ENCODE measurements around the gene HNF1A. TPM values are rescaled to one million over a fixed set of nuclear protein-coding genes. Genes with fewer than 3 reads are reported as not detected.

The HNF1A gene
- total and polyA plus RNA-seq, 9 of the 15 experiments (the other 6 are each of a cell fraction or from before 2014, with no cell fraction given), result not detected

DNA sequence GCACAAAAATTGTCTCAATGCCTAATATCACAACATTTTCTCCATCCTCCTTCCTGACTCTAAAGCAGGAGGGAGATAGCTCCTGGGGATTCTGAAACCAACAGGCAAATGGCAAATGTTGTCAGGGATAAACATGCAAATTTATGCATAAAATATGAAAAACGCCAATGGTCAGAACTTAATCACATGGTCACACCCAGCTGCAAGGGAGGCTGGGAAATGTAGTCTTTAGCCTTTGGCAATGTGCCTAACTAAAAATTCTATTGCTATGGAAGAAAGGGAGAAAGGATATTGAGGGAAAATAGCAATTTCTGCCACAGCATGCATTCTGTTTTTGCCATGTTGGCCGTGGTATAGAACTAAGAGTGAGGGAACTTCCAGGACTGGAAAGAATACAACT, 72.4 kb downstream of the HNF1A start (continued):
- TF ChIP-seq, protein P1, sequence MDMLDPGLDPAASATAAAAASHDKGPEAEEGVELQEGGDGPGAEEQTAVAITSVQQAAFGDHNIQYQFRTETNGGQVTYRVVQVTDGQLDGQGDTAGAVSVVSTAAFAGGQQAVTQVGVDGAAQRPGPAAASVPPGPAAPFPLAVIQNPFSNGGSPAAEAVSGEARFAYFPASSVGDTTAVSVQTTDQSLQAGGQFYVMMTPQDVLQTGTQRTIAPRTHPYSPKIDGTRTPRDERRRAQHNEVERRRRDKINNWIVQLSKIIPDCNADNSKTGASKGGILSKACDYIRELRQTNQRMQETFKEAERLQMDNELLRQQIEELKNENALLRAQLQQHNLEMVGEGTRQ (CRISPR knock-in tag; IDR thresholded peaks at IDR 0.05), result peak; percentile 85
- TF ChIP-seq RAD51 (IDR thresholded peaks at IDR 0.05; ENCODE audit: borderline replicate concordance, low read depth), result peak; percentile 76
- TF ChIP-seq ADNP (tag; IDR thresholded peaks at IDR 0.05), result no peak
- TF ChIP-seq CREM (IDR thresholded peaks at IDR 0.05; ENCODE audit: low read depth), result 0 out of 2 replicates have a peak, but pooled peaks have one; percentile 21

Other genes with a start within 250 kb of the HNF1A start
- gene SPPL3, start 74.2 kb upstream of the HNF1A start, total RNA-seq (2014; rRNA removed), result 2.9 and 4.2 TPM in 2 replicates
- 7.1 and 8.3 TPM in 2 replicates for gene SPPL3, start 74.2 kb upstream of the HNF1A start, total RNA-seq (2014; rRNA removed; fragmentation: Illumina TruSeq; extraction: Trizol)
- 6.9 and 7.4 TPM in 2 replicates for gene SPPL3, start 74.2 kb upstream of the HNF1A start, total RNA-seq (2015; rRNA removed; fragmentation: Illumina TruSeq; extraction: Trizol)
- 21.6 and 23.8 TPM in 2 replicates for gene SPPL3, start 74.2 kb upstream of the HNF1A start, total RNA-seq (2021)
- gene SPPL3, start 74.2 kb upstream of the HNF1A start, polyA plus RNA-seq (2011; rRNA removed), result 6.4 and 7.4 TPM in 2 replicates
- 28.6 and 32.1 TPM in 2 replicates for gene SPPL3, start 74.2 kb upstream of the HNF1A start, polyA plus RNA-seq (2014; fragmentation: Illumina TruSeq; extraction: Trizol)
- gene SPPL3, start 74.2 kb upstream of the HNF1A start, polyA plus RNA-seq (2014; fragmentation: Nextera tagmentation; extraction: Ambion mirVana), result 1 to 10 TPM; 3.8 to 5.3 TPM
- 6.2 and 6.6 TPM in 2 replicates for gene SPPL3, start 74.2 kb upstream of the HNF1A start, polyA plus RNA-seq (2014; rRNA removed)
- gene C12orf43, start 37.9 kb downstream of the HNF1A start, total RNA-seq (2014; rRNA removed), result 21.6 and 22.3 TPM in 2 replicates
- gene C12orf43, start 37.9 kb downstream of the HNF1A start, total RNA-seq (2014; rRNA removed; fragmentation: Illumina TruSeq; extraction: Trizol), result 10.4 and 11.4 TPM in 2 replicates
- 15.7 and 16.8 TPM in 2 replicates for gene C12orf43, start 37.9 kb downstream of the HNF1A start, total RNA-seq (2015; rRNA removed; fragmentation: Illumina TruSeq; extraction: Trizol)
- gene C12orf43, start 37.9 kb downstream of the HNF1A start, total RNA-seq (2021), result 19.6 and 20.8 TPM in 2 replicates
- 9.8 and 10.5 TPM in 2 replicates for gene C12orf43, start 37.9 kb downstream of the HNF1A start, polyA plus RNA-seq (2011; rRNA removed)
- 15.4 and 17.6 TPM in 2 replicates for gene C12orf43, start 37.9 kb downstream of the HNF1A start, polyA plus RNA-seq (2014; fragmentation: Illumina TruSeq; extraction: Trizol)
- gene C12orf43, start 37.9 kb downstream of the HNF1A start, polyA plus RNA-seq (2014; fragmentation: Nextera tagmentation; extraction: Ambion mirVana), result 1 to 10 TPM; 4.3 to 6.5 TPM
- gene C12orf43, start 37.9 kb downstream of the HNF1A start, polyA plus RNA-seq (2014; rRNA removed), result 22.2 and 25.2 TPM in 2 replicates
- not detected in 2 replicates for gene OASL, start 60.7 kb downstream of the HNF1A start, total RNA-seq (2014; rRNA removed)
- not detected in 2 replicates for gene OASL, start 60.7 kb downstream of the HNF1A start, total RNA-seq (2014; rRNA removed; fragmentation: Illumina TruSeq; extraction: Trizol)
- gene OASL, start 60.7 kb downstream of the HNF1A start, total RNA-seq (2015; rRNA removed; fragmentation: Illumina TruSeq; extraction: Trizol), result 0.14 TPM in 1 of 2 replicates, not detected in the other
- not detected in 2 replicates for gene OASL, start 60.7 kb downstream of the HNF1A start, total RNA-seq (2021)
- not detected in 2 replicates for gene OASL, start 60.7 kb downstream of the HNF1A start, polyA plus RNA-seq (2011; rRNA removed)
- not detected in 2 replicates for gene OASL, start 60.7 kb downstream of the HNF1A start, polyA plus RNA-seq (2014; fragmentation: Illumina TruSeq; extraction: Trizol)
- gene OASL, start 60.7 kb downstream of the HNF1A start, polyA plus RNA-seq (2014; fragmentation: Nextera tagmentation; extraction: Ambion mirVana), result not detected
- gene OASL, start 60.7 kb downstream of the HNF1A start, polyA plus RNA-seq (2014; rRNA removed), result not detected in 2 replicates
- 0.09 and 0.20 TPM in 2 replicates for gene P2RX7, start 154.3 kb downstream of the HNF1A start, total RNA-seq (2014; rRNA removed)
- 0.38 and 0.44 TPM in 2 replicates for gene P2RX7, start 154.3 kb downstream of the HNF1A start, total RNA-seq (2014; rRNA removed; fragmentation: Illumina TruSeq; extraction: Trizol)
- gene P2RX7, start 154.3 kb downstream of the HNF1A start, total RNA-seq (2015; rRNA removed; fragmentation: Illumina TruSeq; extraction: Trizol), result 0.25 and 0.30 TPM in 2 replicates
- gene P2RX7, start 154.3 kb downstream of the HNF1A start, total RNA-seq (2021), result 0.40 TPM in 2 replicates
- gene P2RX7, start 154.3 kb downstream of the HNF1A start, polyA plus RNA-seq (2011; rRNA removed), result 0.04 and 0.12 TPM in 2 replicates
- 0.46 and 0.65 TPM in 2 replicates for gene P2RX7, start 154.3 kb downstream of the HNF1A start, polyA plus RNA-seq (2014; fragmentation: Illumina TruSeq; extraction: Trizol)
- under 1 TPM; 0.30 to 0.38 TPM for gene P2RX7, start 154.3 kb downstream of the HNF1A start, polyA plus RNA-seq (2014; fragmentation: Nextera tagmentation; extraction: Ambion mirVana)
- gene P2RX7, start 154.3 kb downstream of the HNF1A start, polyA plus RNA-seq (2014; rRNA removed), result 0.15 and 0.27 TPM in 2 replicates
- gene P2RX4, start 231.6 kb downstream of the HNF1A start, total RNA-seq (2014; rRNA removed), result 14.3 and 18.9 TPM in 2 replicates
- 7.8 and 9.6 TPM in 2 replicates for gene P2RX4, start 231.6 kb downstream of the HNF1A start, total RNA-seq (2014; rRNA removed; fragmentation: Illumina TruSeq; extraction: Trizol)
- gene P2RX4, start 231.6 kb downstream of the HNF1A start, total RNA-seq (2015; rRNA removed; fragmentation: Illumina TruSeq; extraction: Trizol), result 8.3 and 10.5 TPM in 2 replicates
- 12.8 and 14.2 TPM in 2 replicates for gene P2RX4, start 231.6 kb downstream of the HNF1A start, total RNA-seq (2021)
- gene P2RX4, start 231.6 kb downstream of the HNF1A start, polyA plus RNA-seq (2011; rRNA removed), result 15.4 and 20.8 TPM in 2 replicates
- gene P2RX4, start 231.6 kb downstream of the HNF1A start, polyA plus RNA-seq (2014; fragmentation: Illumina TruSeq; extraction: Trizol), result 11.7 and 13.0 TPM in 2 replicates
- gene P2RX4, start 231.6 kb downstream of the HNF1A start, polyA plus RNA-seq (2014; fragmentation: Nextera tagmentation; extraction: Ambion mirVana), result 1 to 10 TPM; 6.6 to 10.0 TPM
- 21.5 and 23.4 TPM in 2 replicates for gene P2RX4, start 231.6 kb downstream of the HNF1A start, polyA plus RNA-seq (2014; rRNA removed)

Data from K562 (cell line).